Fibroblast of lung (primary cell): ENCODE results near the gene ADAMTS17. TPM values are rescaled to one million over a fixed set of nuclear protein-coding genes. Genes with fewer than 3 reads are reported as not detected.

ENCODE experiments used
- DNase-seq, 2 donors: peaks; one replicate each; pipeline versions ENCODE4 v3.0.0 to v3.0.0-alpha.2; 2010; ENCODE audit warnings: low read depth in 2 of 2
- H2AFZ ChIP-seq: 2 replicates; pipeline ENCODE4 v1.5.1; 2012; ENCODE audit warnings: low read length, control low read depth, inconsistent platforms
- H3K27ac ChIP-seq: 2 replicates; pipeline ENCODE4 v1.5.1; 2011; ENCODE audit warnings: low read length, control low read depth; ENCODE audit not compliant: insufficient read depth
- H3K27me3 ChIP-seq: 2 replicates; pipeline ENCODE4 v1.5.1; 2011; ENCODE audit warnings: mild to moderate bottlenecking, low read length; ENCODE audit not compliant: control insufficient read depth, insufficient read depth
- H3K36me3 ChIP-seq: 2 replicates; pipeline ENCODE4 v1.5.1; 2011; ENCODE audit warnings: low read length; ENCODE audit not compliant: control insufficient read depth, insufficient read depth
- H3K4me1 ChIP-seq: 2 replicates; pipeline ENCODE4 v1.5.1; 2011; ENCODE audit warnings: low read length; ENCODE audit not compliant: control insufficient read depth, insufficient read depth; ENCODE audit errors: extremely low read depth
- H3K4me2 ChIP-seq: 2 replicates; pipeline ENCODE4 v1.5.1; 2011; ENCODE audit warnings: low read length, control low read depth; ENCODE audit not compliant: insufficient read depth; ENCODE audit errors: extremely low read depth
- H3K4me3 ChIP-seq, 4 experiments: fragments of 200-600 bp in 1 of 4; sonication (generic) in 1 of 4; replicated peaks in 1 of 4; 2 replicates each; pipeline ENCODE4 v1.5.1; 2011 to 2016; ENCODE audit warnings: low read length in 4 of 4, low read depth in 3 of 4, mild to moderate bottlenecking in 3 of 4, control low read depth in 2 of 4, inconsistent platforms in 1 of 4, mixed read lengths in 1 of 4; ENCODE audit not compliant: insufficient read depth in 1 of 4; ENCODE audit errors: control extremely low read depth in 1 of 4
- H3K79me2 ChIP-seq: 2 replicates; pipeline ENCODE4 v1.5.1; 2012; ENCODE audit warnings: mild to moderate bottlenecking, low read length, inconsistent platforms; ENCODE audit not compliant: control insufficient read depth, insufficient read depth
- H3K9ac ChIP-seq: 2 replicates; pipeline ENCODE4 v1.5.1; 2011; ENCODE audit warnings: mild to moderate bottlenecking, low read length, control low read depth; ENCODE audit not compliant: insufficient read depth
- H3K9me3 ChIP-seq: 2 replicates; pipeline ENCODE4 v1.5.1; 2012; ENCODE audit warnings: low read depth, low read length; ENCODE audit not compliant: control insufficient read depth, insufficient read depth
- H4K20me1 ChIP-seq: 2 replicates; pipeline ENCODE4 v1.5.1; 2011; ENCODE audit warnings: low read length; ENCODE audit not compliant: control insufficient read depth, insufficient read depth; ENCODE audit errors: extremely low read depth
- EZH2 ChIP-seq: IDR thresholded peaks from 2 replicates; pipeline ENCODE4 v1.5.1; 2012; ENCODE audit warnings: low read length, control low read depth, mild to moderate bottlenecking; ENCODE audit errors: missing control alignments
- polyA plus RNA-seq, 2 donors: library from polyadenylated mRNA; depleted of rRNA in 1 of 2; stranded (reverse) in 1 of 2; unstranded in 1 of 2; fragments of >200 nt; gene quantifications; 2 replicates each; pipeline ENCODE4 v1.2.1, GENCODE V29; 2011 to 2012; ENCODE audit warnings: missing spikeins in 1 of 2
- total RNA-seq: library from RNA; depleted of rRNA; stranded (reverse); fragments of >200 nt; gene quantifications from 2 replicates; pipeline ENCODE4 v1.2.1, GENCODE V29; 2014
- TF ChIP-seq, protein P1 (sequence below), 2 donors: IDR thresholded peaks in 1 of 2; conservative IDR thresholded peaks in 1 of 2; 1 replicate in 1 of 2; 2 replicates in 1 of 2; pipeline ENCODE4 v1.5.1; 2011 to 2012; ENCODE audit warnings: low read length in 2 of 2, control low read depth in 1 of 2, inconsistent platforms in 1 of 2, low read depth in 1 of 2, mild to moderate bottlenecking in 1 of 2

ADAMTS17 gene
- total and polyA plus RNA-seq, 2 donors (not counting 1 experiment from before 2014, with no cell fraction given): 0.09 to 0.17 TPM

DNA sequence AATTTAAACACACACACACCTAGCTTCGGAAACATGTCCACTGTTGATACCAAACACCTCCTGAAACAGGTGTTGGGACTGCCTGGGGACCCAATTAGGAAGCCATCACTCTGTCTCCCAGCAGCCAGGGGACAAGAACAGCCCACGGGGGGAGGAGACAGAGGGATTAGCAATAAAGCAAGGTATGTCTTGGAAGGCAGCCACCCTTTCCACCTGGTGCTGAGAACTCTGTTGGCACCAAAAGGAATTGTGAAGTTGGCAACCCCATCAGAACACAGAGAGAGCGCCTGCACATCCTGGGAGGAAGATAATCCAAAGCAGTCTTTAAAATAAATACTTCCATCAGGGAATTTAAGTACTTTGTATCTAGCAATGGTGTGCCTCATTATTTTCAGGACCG, 111.0 kb downstream of the ADAMTS17 start:
- no peak overlapping the region for H3K27ac ChIP-seq

DNA sequence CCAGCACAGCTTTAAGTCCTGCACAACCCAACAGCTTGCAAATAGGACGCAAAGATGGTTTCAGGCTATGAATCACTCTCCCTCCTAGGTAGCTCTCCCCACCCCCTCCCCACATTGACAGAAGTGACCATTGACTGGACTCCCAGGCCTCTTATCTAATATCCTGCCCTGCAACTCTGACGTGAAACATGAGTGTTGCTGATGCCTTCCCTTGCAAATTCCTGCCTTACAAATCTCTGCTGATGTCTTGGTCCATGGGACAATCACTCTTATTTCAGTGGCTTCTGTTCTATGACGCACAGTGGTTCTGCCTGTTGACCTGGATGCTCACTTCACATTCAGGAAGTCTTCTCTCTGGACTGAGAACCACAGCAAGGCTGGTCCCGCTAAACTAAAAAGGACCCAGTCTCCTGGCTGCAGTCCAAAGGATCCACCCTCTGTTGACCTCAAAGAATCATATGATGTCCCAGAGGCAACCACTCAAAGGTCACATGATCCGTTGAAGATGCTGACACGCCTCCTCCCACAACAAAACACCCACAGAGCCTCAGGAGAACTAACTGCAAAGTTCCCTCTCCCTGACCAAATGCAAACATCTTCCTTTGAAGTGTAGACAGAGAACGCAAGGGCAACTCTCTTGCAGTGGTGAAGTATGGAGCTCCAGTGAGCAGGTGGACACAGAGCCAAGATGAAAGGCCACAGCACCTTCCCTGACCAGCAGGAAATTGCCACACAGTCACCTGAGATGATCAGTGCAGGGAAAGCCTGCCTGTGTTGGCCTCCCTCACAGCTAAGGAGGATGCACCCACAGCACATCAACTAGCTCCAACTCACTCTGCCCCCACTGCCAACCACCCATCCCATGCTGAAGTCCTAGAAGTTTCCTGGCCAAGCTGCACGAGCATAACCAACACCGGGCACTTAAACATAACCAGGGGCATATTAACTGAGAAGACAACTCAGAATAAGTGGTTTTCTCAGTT, 112.3 kb downstream of the ADAMTS17 start:
- no peak overlapping the region for H3K27ac ChIP-seq
- H3K36me3 ChIP-seq: no peaks in the 10 kb centered on the region
- no peak for TF ChIP-seq EZH2
- TF ChIP-seq, protein P1, sequence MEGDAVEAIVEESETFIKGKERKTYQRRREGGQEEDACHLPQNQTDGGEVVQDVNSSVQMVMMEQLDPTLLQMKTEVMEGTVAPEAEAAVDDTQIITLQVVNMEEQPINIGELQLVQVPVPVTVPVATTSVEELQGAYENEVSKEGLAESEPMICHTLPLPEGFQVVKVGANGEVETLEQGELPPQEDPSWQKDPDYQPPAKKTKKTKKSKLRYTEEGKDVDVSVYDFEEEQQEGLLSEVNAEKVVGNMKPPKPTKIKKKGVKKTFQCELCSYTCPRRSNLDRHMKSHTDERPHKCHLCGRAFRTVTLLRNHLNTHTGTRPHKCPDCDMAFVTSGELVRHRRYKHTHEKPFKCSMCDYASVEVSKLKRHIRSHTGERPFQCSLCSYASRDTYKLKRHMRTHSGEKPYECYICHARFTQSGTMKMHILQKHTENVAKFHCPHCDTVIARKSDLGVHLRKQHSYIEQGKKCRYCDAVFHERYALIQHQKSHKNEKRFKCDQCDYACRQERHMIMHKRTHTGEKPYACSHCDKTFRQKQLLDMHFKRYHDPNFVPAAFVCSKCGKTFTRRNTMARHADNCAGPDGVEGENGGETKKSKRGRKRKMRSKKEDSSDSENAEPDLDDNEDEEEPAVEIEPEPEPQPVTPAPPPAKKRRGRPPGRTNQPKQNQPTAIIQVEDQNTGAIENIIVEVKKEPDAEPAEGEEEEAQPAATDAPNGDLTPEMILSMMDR (conservative IDR thresholded peaks at IDR 0.05 in 1 of 2, IDR thresholded peaks at IDR 0.05 in 1 of 2; ENCODE audit: low read depth in 1 of 2, low read length in 2 of 2): no peak
- no peak overlapping the region for H3K4me3 ChIP-seq
- H3K4me2 ChIP-seq: no peak overlapping the region
- no peak overlapping the region for H2AFZ ChIP-seq
- H3K27me3 ChIP-seq: no peaks in the 10 kb centered on the region
- H3K4me1 ChIP-seq: no peaks in the 10 kb centered on the region
- H4K20me1 ChIP-seq: no peaks in the 10 kb centered on the region
- no peak overlapping the region for H3K9ac ChIP-seq
- DNase-seq: no peak
- no peaks in the 10 kb centered on the region for H3K9me3 ChIP-seq
- no peaks in the 10 kb centered on the region for H3K79me2 ChIP-seq

More for the DNA sequence above, 111.0 kb downstream of the ADAMTS17 start:
- Histone ChIP-seq H3K36me3 (no peaks in the 10 kb centered on the region), H4K20me1 (no peaks in the 10 kb centered on the region), H3K9me3 (no peaks in the 10 kb centered on the region), H2AFZ (no peak overlapping the region), H3K9ac (no peak overlapping the region), H3K4me2 (no peak overlapping the region), H3K79me2 (no peaks in the 10 kb centered on the region), H3K27me3 (no peaks in the 10 kb centered on the region), H3K4me3 (no peak overlapping the region), H3K4me1 (no peaks in the 10 kb centered on the region)
- DNase-seq: no peak
- TF ChIP-seq, protein P1 (conservative IDR thresholded peaks at IDR 0.05 in 1 of 2, IDR thresholded peaks at IDR 0.05 in 1 of 2; ENCODE audit: low read depth in 1 of 2, low read length in 2 of 2): no peak
- no peak for TF ChIP-seq EZH2

GRCh38 chr15:100227781-100228180, 114.0 kb downstream of the ADAMTS17 start:
- no peaks in the 10 kb centered on the region for H3K79me2 ChIP-seq
- H3K4me3 ChIP-seq: no peak overlapping the region
- H4K20me1 ChIP-seq: no peaks in the 10 kb centered on the region
- no peaks in the 10 kb centered on the region for H3K9me3 ChIP-seq
- no peak overlapping the region for H3K9ac ChIP-seq
- no peak overlapping the region for H3K27ac ChIP-seq
- TF ChIP-seq, protein P1 (conservative IDR thresholded peaks at IDR 0.05 in 1 of 2, IDR thresholded peaks at IDR 0.05 in 1 of 2; ENCODE audit: low read depth in 1 of 2, low read length in 2 of 2): no peak
- TF ChIP-seq EZH2: no peak
- H2AFZ ChIP-seq: no peak overlapping the region
- H3K4me2 ChIP-seq: no peak overlapping the region
- H3K36me3 ChIP-seq: no peaks in the 10 kb centered on the region
- H3K4me1 ChIP-seq: no peaks in the 10 kb centered on the region
- no peak for DNase-seq
- H3K27me3 ChIP-seq: no peaks in the 10 kb centered on the region
